ENCODE data around the gene KRTAP1-4. TPM values are rescaled to one million over a fixed set of nuclear protein-coding genes. Genes with fewer than 3 reads are reported as not detected.
"Not testable (repeated sequence)": the region's sequence is repeated elsewhere in the genome, so short reads cannot be mapped to it uniquely, and the experiment has no call there.

KRTAP1-4 gene
- polyA plus RNA-seq, 3 donors: not detected

GRCh38 chr17:41037853-41038350 lies 7.9 kb upstream of the KRTAP1-4 start:
- H2AFZ ChIP-seq (ENCODE audit: insufficient read depth, low read depth, low read length, poor library complexity, severe bottlenecking): no peak overlapping the region
- intact Hi-C loops (cut with micrococcal nuclease): no loop called here
- peaks cover 1 to 3% (median 3%) of the 10 kb centered on the region in 3 donors for H3K27me3 Mint-ChIP-seq (ENCODE audit: low read depth in 3 of 3)
- no CpG with 5 or more reads among the region's 2 CpGs for WGBS (ENCODE audit: insufficient coverage)
- H3K4me2 ChIP-seq (replicated peaks; ENCODE audit: extremely low read depth, low read length, poor library complexity, severe bottlenecking): no peak overlapping the region
- no peaks in the 10 kb centered on the region for H3K9me3 Mint-ChIP-seq
- H3K4me3 ChIP-seq (replicated peaks in 1 of 3; ENCODE audit: low read depth in 2 of 3, low read length in 3 of 3): no peak overlapping the region
- H3K79me2 ChIP-seq (ENCODE audit: insufficient read depth, low read length): no peaks in the 10 kb centered on the region
- H3K9me3 ChIP-seq (replicated peaks in 1 of 2; ENCODE audit: control insufficient read depth in 1 of 2, insufficient read depth in 1 of 2, low read length in 2 of 2): no peaks in the 10 kb centered on the region
- DNase-seq: no peak
- H3K36me3 ChIP-seq (replicated peaks in 1 of 2; ENCODE audit: control insufficient read depth in 1 of 2, insufficient read depth in 2 of 2, low read length in 2 of 2): no peaks in the 10 kb centered on the region
- no peak overlapping the region for H3K9ac ChIP-seq (ENCODE audit: insufficient read depth, low read length, poor library complexity, severe bottlenecking)
- H3K36me3 Mint-ChIP-seq: no peaks in the 10 kb centered on the region
- H3K4me1 ChIP-seq (ENCODE audit: control insufficient read depth in 1 of 2, insufficient read depth in 2 of 2, low read length in 2 of 2): no peaks in the 10 kb centered on the region
- H3K27me3 ChIP-seq (ENCODE audit: control insufficient read depth in 2 of 2, insufficient read depth in 2 of 2, low read length in 2 of 2): no peaks in the 10 kb centered on the region
- H3K4me3 Mint-ChIP-seq: no peak overlapping the region
- H3K27ac Mint-ChIP-seq: no peak overlapping the region
- H3K27ac ChIP-seq (ENCODE audit: low read depth in 1 of 2, low read length in 2 of 2): no peak overlapping the region
- no peaks in the 10 kb centered on the region for H4K20me1 ChIP-seq (ENCODE audit: insufficient read depth, low read length)
- no peak for TF ChIP-seq CTCF (IDR thresholded peaks at IDR 0.05)
- no peaks in the 10 kb centered on the region for H3K4me1 Mint-ChIP-seq

GRCh38 chr17:41034346-41034935 lies 4.4 kb upstream of the KRTAP1-4 start, which contains the start of gene KRTAP1-3:
Gene KRTAP1-3, minus strand, starts transcription at chr17:41034874. Its CDS starts 53 bp downstream, at chr17:41034821.
- H3K27me3 ChIP-seq (ENCODE audit: control insufficient read depth in 2 of 2, insufficient read depth in 2 of 2, low read length in 2 of 2); H3K4me3 ChIP-seq (replicated peaks in 1 of 3; ENCODE audit: low read depth in 2 of 3, low read length in 3 of 3); H3K36me3 ChIP-seq (replicated peaks in 1 of 2; ENCODE audit: control insufficient read depth in 1 of 2, insufficient read depth in 2 of 2, low read length in 2 of 2); H3K4me2 ChIP-seq (replicated peaks; ENCODE audit: extremely low read depth, low read length, poor library complexity, severe bottlenecking); H3K27ac Mint-ChIP-seq; H3K27me3 Mint-ChIP-seq (ENCODE audit: low read depth in 3 of 3); H4K20me1 ChIP-seq (ENCODE audit: insufficient read depth, low read length); H3K4me1 ChIP-seq (ENCODE audit: control insufficient read depth in 1 of 2, insufficient read depth in 2 of 2, low read length in 2 of 2); H3K9ac ChIP-seq (ENCODE audit: insufficient read depth, low read length, poor library complexity, severe bottlenecking); H3K4me3 Mint-ChIP-seq; H2AFZ ChIP-seq (ENCODE audit: insufficient read depth, low read depth, low read length, poor library complexity, severe bottlenecking); H3K36me3 Mint-ChIP-seq; intact Hi-C loops (cut with micrococcal nuclease); H3K27ac ChIP-seq (ENCODE audit: low read depth in 1 of 2, low read length in 2 of 2); H3K9me3 Mint-ChIP-seq; H3K79me2 ChIP-seq (ENCODE audit: insufficient read depth, low read length); DNase-seq; H3K4me1 Mint-ChIP-seq; H3K9me3 ChIP-seq (replicated peaks in 1 of 2; ENCODE audit: control insufficient read depth in 1 of 2, insufficient read depth in 1 of 2, low read length in 2 of 2): not testable (repeated sequence)
- WGBS (ENCODE audit: insufficient coverage): 78% methylated on average over 5 of the region's 10 CpGs
